ENCODE results near the gene IFNLR1.

The IFNLR1 gene

DNA sequence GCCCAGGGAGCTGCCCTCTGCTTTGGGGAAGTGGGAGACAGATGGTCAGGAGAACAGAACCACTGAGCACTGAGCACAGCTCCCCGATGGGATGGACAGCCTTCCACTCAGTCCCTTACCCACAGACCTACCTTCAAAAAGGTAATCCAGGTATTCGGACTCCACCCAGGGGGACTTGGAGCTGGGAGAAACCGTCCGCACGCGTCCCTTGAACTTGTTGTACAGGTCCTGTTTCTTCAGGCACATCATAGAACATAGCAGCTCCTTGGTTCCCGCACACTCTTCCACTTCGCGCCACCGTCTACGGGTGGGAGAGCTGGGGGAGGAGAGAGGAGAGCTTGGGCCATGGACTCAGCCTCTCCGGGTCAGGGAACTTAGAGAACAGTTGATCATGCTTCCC lies 17.8 kb downstream of the IFNLR1 start:
- TF ChIP-seq OSR1 (CRISPR knock-in tag; IDR thresholded peaks at IDR 0.05) (no peak), CSDC2 (CRISPR knock-in tag; IDR thresholded peaks at IDR 0.05) (no peak), TOX (CRISPR knock-in tag; IDR thresholded peaks at IDR 0.05; ENCODE audit: borderline replicate concordance) (no peak), ZNF70 (CRISPR knock-in tag; IDR thresholded peaks at IDR 0.05) (no peak)
- TF ChIP-seq, protein P1, sequence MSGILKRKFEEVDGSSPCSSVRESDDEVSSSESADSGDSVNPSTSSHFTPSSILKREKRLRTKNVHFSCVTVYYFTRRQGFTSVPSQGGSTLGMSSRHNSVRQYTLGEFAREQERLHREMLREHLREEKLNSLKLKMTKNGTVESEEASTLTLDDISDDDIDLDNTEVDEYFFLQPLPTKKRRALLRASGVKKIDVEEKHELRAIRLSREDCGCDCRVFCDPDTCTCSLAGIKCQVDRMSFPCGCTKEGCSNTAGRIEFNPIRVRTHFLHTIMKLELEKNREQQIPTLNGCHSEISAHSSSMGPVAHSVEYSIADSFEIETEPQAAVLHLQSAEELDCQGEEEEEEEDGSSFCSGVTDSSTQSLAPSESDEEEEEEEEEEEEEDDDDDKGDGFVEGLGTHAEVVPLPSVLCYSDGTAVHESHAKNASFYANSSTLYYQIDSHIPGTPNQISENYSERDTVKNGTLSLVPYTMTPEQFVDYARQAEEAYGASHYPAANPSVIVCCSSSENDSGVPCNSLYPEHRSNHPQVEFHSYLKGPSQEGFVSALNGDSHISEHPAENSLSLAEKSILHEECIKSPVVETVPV (CRISPR knock-in tag; IDR thresholded peaks at IDR 0.05): no peak
- no peak for ATAC-seq

GRCh38 chr1:24168245-24168644 lies 18.8 kb downstream of the IFNLR1 start:
- ATAC-seq: no peak
- no peak for TF ChIP-seq SNAI2 (CRISPR knock-in tag; IDR thresholded peaks at IDR 0.05)
- no peak for TF ChIP-seq ESRRG (CRISPR knock-in tag; IDR thresholded peaks at IDR 0.05)
- TF ChIP-seq RARB (CRISPR knock-in tag; IDR thresholded peaks at IDR 0.05): no peak
- no peak for TF ChIP-seq ZNF70 (CRISPR knock-in tag; IDR thresholded peaks at IDR 0.05)
- no peak for TF ChIP-seq ZNF8 (CRISPR knock-in tag; IDR thresholded peaks at IDR 0.05)
- no peak for TF ChIP-seq ZFP3 (CRISPR knock-in tag; IDR thresholded peaks at IDR 0.05)
- no peak for TF ChIP-seq BACH2 (CRISPR knock-in tag; IDR thresholded peaks at IDR 0.05; ENCODE audit: borderline replicate concordance)

DNA sequence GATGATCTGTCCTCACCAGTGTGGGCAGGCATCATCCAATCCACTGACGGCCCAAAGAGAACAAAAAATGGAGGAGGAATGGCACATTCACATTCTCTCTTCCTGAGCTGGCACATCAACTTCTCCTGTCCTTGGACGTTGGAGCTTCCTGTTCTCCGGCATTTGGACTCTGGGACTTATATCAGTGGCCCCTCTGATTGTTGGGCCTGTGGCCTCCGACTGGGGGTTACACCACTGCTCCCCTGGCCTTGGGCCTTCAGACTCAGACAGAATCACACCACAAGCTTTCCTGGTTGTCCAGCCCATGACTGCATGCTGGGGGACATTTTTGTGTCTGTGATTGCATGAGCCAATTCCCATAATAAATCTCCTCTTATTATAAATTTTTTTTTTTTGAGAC lies 20.1 kb downstream of the IFNLR1 start:
- ATAC-seq: no peak
- TF ChIP-seq, protein P2, sequence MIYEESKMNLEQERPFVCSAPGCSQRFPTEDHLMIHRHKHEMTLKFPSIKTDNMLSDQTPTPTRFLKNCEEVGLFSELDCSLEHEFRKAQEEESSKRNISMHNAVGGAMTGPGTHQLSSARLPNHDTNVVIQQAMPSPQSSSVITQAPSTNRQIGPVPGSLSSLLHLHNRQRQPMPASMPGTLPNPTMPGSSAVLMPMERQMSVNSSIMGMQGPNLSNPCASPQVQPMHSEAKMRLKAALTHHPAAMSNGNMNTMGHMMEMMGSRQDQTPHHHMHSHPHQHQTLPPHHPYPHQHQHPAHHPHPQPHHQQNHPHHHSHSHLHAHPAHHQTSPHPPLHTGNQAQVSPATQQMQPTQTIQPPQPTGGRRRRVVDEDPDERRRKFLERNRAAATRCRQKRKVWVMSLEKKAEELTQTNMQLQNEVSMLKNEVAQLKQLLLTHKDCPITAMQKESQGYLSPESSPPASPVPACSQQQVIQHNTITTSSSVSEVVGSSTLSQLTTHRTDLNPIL (CRISPR knock-in tag; IDR thresholded peaks at IDR 0.05; ENCODE audit: low read depth): no peak
- TF ChIP-seq ZNF565 (CRISPR knock-in tag; conservative IDR thresholded peaks at IDR 0.05; ENCODE audit: low read depth): no peak
- TF ChIP-seq ISL1 (CRISPR knock-in tag; IDR thresholded peaks at IDR 0.05): no peak
- TF ChIP-seq OSR1 (CRISPR knock-in tag; IDR thresholded peaks at IDR 0.05): no peak
- TF ChIP-seq, protein P1 (CRISPR knock-in tag; IDR thresholded peaks at IDR 0.05): no peak
- TF ChIP-seq PPARA (CRISPR knock-in tag; IDR thresholded peaks at IDR 0.05; ENCODE audit: borderline replicate concordance): no peak
- TF ChIP-seq SNAI2 (CRISPR knock-in tag; IDR thresholded peaks at IDR 0.05): no peak
- no peak for TF ChIP-seq ZC3H10 (CRISPR knock-in tag; IDR thresholded peaks at IDR 0.05)
- no peak for TF ChIP-seq ZFP3 (CRISPR knock-in tag; IDR thresholded peaks at IDR 0.05)
- TF ChIP-seq BACH2 (CRISPR knock-in tag; IDR thresholded peaks at IDR 0.05; ENCODE audit: borderline replicate concordance): no peak
- no peak for TF ChIP-seq RARB (CRISPR knock-in tag; IDR thresholded peaks at IDR 0.05)
- TF ChIP-seq, protein P3, sequence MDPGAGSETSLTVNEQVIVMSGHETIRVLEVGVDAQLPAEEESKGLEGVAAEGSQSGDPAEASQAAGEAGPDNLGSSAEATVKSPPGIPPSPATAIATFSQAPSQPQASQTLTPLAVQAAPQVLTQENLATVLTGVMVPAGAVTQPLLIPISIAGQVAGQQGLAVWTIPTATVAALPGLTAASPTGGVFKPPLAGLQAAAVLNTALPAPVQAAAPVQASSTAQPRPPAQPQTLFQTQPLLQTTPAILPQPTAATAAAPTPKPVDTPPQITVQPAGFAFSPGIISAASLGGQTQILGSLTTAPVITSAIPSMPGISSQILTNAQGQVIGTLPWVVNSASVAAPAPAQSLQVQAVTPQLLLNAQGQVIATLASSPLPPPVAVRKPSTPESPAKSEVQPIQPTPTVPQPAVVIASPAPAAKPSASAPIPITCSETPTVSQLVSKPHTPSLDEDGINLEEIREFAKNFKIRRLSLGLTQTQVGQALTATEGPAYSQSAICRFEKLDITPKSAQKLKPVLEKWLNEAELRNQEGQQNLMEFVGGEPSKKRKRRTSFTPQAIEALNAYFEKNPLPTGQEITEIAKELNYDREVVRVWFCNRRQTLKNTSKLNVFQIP (CRISPR knock-in tag; IDR thresholded peaks at IDR 0.05; ENCODE audit: borderline replicate concordance, low read depth): no peak

DNA sequence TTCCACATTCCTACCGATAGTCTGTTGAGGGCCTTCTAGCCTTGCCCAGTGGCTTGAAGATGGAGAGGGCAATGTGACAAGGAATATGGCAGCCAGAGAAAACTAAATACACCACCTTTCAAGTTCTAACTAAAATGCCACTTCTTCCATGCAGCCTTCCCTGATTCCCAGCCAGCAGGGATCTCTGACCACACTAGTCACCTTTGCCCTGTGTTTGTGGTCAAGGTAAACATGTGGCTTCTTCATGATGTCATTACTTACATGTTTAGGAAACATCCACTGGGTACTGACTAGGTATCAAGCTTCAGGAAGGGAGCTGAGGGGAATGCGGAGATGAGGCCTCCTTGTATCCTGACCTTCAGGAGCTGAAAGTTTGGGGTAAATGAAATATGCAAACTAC lies 21.6 kb downstream of the IFNLR1 start:
- ATAC-seq: no peak
- TF ChIP-seq, protein P2 (CRISPR knock-in tag; IDR thresholded peaks at IDR 0.05; ENCODE audit: low read depth): no peak
- no peak for TF ChIP-seq ISL1 (CRISPR knock-in tag; IDR thresholded peaks at IDR 0.05)
- TF ChIP-seq PPARA (CRISPR knock-in tag; IDR thresholded peaks at IDR 0.05; ENCODE audit: borderline replicate concordance): no peak
- TF ChIP-seq ZNF8 (CRISPR knock-in tag; IDR thresholded peaks at IDR 0.05): no peak
- no peak for TF ChIP-seq BACH2 (CRISPR knock-in tag; IDR thresholded peaks at IDR 0.05; ENCODE audit: borderline replicate concordance)
- TF ChIP-seq TOX (CRISPR knock-in tag; IDR thresholded peaks at IDR 0.05; ENCODE audit: borderline replicate concordance): no peak
- no peak for TF ChIP-seq SNAI2 (CRISPR knock-in tag; IDR thresholded peaks at IDR 0.05)
- TF ChIP-seq, protein P1 (CRISPR knock-in tag; IDR thresholded peaks at IDR 0.05): no peak
- TF ChIP-seq ESRRG (CRISPR knock-in tag; IDR thresholded peaks at IDR 0.05): no peak

Data from SK-N-SH treated with all-trans-retinoic acid at 6 μM for 48 hours (cell line).